ENCODE data around the gene MEF2C.

GRCh38 chr5:88881571-88881971 lies 1.4 kb downstream of the MEF2C start:
- TF ChIP-seq CTCF (IDR thresholded peaks at IDR 0.05) (no peak), POLR2A (IDR thresholded peaks at IDR 0.05) (no peak), EP300 (IDR thresholded peaks at IDR 0.05; ENCODE audit: low read depth) (no peak)
